ENCODE data around the gene ZCRB1.

ZCRB1 gene

DNA sequence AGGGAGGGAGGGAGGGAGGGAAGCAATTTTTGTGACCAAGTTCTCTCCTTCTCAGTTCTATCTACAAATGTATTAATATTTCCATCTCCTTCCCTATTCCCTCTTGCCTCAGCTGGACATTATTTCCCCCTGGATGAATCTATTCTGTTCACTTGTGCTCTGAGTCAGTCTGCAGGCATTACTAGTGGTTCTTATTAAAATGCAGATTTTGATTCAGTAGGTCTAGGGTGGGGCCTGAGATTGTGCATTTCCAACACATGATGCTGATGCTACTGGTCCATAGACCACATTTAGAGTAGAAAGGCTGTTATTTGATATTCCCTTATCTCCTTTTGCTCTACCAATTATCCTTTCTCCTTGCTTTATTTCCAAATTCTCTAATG is 47.8 kb downstream of the ZCRB1 start:
- DNase-seq (ENCODE audit: low read depth in 2 of 2), result no peak

DNA sequence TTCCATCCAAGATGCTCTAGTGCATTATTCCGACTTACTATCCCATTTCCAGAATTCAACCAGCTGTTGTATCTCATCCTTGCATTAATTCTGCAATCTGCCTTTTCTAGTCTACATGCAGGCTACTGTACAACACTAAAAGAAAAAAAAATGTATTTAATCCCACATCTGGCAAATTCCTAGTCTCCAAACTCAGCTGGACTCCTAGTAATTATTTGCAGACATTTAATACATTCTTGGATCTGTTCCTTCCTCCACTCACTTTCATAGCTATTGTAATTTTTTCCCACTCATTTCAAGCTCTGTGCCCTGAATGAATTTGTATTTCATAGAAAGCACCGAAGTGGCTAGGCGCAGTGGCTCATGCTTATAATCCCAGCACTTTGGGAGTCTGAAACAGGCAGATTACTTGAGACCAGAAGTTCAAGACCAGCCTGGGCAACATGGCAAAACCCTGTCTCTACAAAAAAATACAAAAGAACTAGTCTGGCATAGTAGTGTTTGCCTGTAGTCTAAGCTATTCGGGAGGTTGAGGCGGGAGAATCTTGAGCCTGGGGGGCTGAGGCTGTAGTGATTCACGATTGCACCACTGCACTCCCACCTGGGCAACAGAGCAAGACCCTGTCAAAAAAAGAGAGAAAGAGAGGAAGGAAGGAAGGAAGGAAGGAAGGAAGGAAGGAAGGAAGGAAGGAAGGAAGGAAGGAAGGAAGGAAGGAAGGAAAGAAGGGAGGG is 48.3 kb downstream of the ZCRB1 start:
- no peak for DNase-seq (ENCODE audit: low read depth in 2 of 2)

GRCh38 chr12:42275499-42275898 is 50.4 kb downstream of the ZCRB1 start:
- DNase-seq (ENCODE audit: low read depth in 2 of 2), result no peak

DNA sequence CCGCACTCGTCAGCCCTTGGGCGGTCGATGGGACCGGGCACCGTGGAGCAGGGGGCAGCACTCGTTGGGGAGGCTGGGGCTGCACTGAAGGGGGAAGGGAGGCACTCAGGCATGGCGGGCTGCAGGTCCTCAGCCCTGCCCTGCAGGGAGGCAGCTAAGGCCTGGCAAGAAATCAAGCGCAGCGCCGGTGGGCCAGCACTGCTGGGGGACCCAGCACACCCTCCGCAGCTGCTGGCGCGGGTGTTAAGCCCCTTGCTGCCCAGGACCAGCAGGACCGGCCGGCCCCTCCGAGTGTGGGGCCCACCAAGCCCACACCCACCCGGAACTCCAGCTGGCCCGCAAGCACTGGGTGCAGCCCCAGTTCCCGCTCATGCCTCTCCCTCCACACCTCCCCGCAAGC is 52.2 kb downstream of the ZCRB1 start:
- DNase-seq (ENCODE audit: low read depth in 2 of 2), result no peak

GRCh38 chr12:42270596-42270995 is 55.3 kb downstream of the ZCRB1 start:
- DNase-seq (ENCODE audit: low read depth in 2 of 2), result no peak

DNA sequence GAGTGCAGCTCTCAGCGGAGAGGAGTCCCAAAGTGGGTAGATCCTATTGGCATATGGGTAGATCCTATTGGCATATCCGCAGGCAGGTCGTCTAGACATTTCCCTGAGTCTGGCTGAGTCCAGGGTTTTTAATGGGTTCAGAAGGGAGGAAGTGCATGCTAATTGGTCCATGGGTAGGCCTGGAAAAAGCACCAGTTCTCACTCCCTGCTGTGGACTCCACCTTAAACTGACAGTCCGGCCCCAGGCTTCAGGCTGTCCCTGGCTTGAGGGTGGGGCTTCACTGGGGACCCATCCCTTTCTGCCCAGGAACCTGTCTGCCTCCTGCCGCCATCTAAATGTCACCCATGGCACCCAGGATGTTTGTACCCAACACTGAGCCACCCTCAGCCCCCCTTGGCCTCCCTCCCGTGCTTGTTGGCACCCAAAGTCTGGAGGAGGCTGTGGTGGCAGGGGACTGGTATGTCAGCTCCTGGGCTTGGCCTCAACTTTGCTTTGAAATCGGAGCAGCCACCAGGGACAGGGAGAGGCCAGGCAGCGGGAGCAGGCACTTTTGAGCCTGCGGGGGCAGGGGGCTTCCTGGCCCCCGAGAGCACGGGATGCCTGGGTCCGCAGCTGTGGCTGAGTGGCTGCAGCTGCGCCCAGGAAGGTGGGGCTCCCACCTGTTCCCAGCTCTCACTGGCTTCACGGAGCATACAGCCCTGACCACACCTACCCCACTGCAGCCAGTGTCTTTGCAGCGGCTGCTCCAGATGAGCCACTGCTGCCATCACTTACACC is 58.3 kb downstream of the ZCRB1 start:
- no peak for DNase-seq (ENCODE audit: low read depth in 2 of 2)

- DNase-seq (ENCODE audit: low read depth in 2 of 2), result no peak
These were observed 59.2 kb downstream of the ZCRB1 start for GRCh38 chr12:42266579-42267230.

DNA sequence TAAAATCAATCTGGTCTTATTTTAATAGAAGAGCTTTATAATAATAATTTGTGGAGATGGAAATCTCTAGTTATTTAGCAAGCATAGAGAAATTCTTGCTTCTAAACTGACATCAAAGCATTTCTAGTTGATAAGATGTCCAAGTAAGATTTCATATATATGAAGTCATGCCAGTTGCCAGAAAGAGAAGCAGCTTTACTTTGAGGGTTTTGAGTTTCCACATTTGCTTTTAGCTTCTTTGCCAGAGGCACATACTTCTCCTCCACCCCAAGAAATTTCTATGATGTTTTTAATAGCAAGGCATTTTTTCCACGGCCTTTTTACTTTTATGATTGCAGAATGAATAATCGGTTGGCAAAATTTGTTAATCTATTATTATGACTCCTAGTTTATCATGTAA is 63.6 kb downstream of the ZCRB1 start:
- DNase-seq (ENCODE audit: low read depth in 2 of 2), result no peak
